Endothelial cell of umbilical vein (primary cell): Measurements from ENCODE around the gene PIGM. TPM values are rescaled to one million over a fixed set of nuclear protein-coding genes. Genes with fewer than 3 reads are reported as not detected.

Experiments used
- BruUV-seq: library from RNA; stranded (reverse); fragments of 400-500 nt; replicated peaks from 2 replicates; lab custom pipeline; 2021; lab: Mats Ljungman, UMichigan
- CTCF ChIA-PET: fragments of 300-600, 350-600 bp; sonication (Branson Sonifier 250); formaldehyde crosslinking; loops from one replicate; lab custom pipeline; 2021; ENCODE audit warnings: antibody characterized with exemption, inconsistent platforms; lab: Charles Lee
- POLR2A ChIA-PET: fragments of 300-600, 350-600 bp; sonication (Branson Sonifier 250); formaldehyde crosslinking; loops from one replicate; lab custom pipeline; 2021; ENCODE audit warnings: antibody characterized with exemption, inconsistent platforms; lab: Charles Lee
- DNase-seq: peaks from one replicate; pipeline ENCODE4 v3.0.0-alpha.2; 2011; ENCODE audit warnings: low read depth, low spot score
- FAIRE-seq: peaks from 2 replicates; lab custom pipeline; 2011; peaks lifted over from hg19 to GRCh38; lab: Jason Lieb, UNC
- H2AFZ ChIP-seq: 2 replicates; pipeline ENCODE4 v1.6.0; 2012; ENCODE audit warnings: low read depth, low read length, control low read depth, inconsistent platforms
- H3K27ac ChIP-seq: 2 replicates; pipeline ENCODE4 v1.5.1; 2011; ENCODE audit warnings: low read depth, mild to moderate bottlenecking, control low read depth, low read length, moderate library complexity; ENCODE audit not compliant: insufficient read depth
- H3K27me3 ChIP-seq, 2 experiments: 2 replicates each; pipeline versions ENCODE4 v1.6.0 to v1.6.1; 2011; ENCODE audit warnings: low read length in 2 of 2, mixed read lengths in 1 of 2; ENCODE audit not compliant: control insufficient read depth in 2 of 2, insufficient read depth in 2 of 2
- H3K36me3 ChIP-seq, 2 experiments: 2 replicates in 1 of 2; 3 replicates in 1 of 2; pipeline ENCODE4 v1.5.1; 2011; ENCODE audit warnings: low read length in 2 of 2, mild to moderate bottlenecking in 1 of 2, moderate library complexity in 1 of 2; ENCODE audit not compliant: control insufficient read depth in 2 of 2, insufficient read depth in 2 of 2; ENCODE audit errors: extremely low read depth in 1 of 2
- H3K4me1 ChIP-seq: 3 replicates; pipeline ENCODE4 v1.5.1; 2011; ENCODE audit warnings: mild to moderate bottlenecking, low read length; ENCODE audit not compliant: control insufficient read depth, insufficient read depth; ENCODE audit errors: extremely low read depth
- H3K4me2 ChIP-seq: 2 replicates; pipeline ENCODE4 v1.6.1; 2011; ENCODE audit warnings: low read length, control low read depth, mixed read lengths; ENCODE audit not compliant: insufficient read depth
- H3K4me3 ChIP-seq, 3 experiments: fragments of 200-600 bp in 1 of 3; sonication (generic), shearing (Covaris generic) in 1 of 3; replicated peaks in 1 of 3; 2 replicates each; pipeline ENCODE4 v1.5.1; 2011 to 2016; ENCODE audit warnings: control low read depth in 3 of 3, low read length in 3 of 3, mild to moderate bottlenecking in 2 of 3, inconsistent platforms in 1 of 3, low read depth in 1 of 3, moderate library complexity in 1 of 3; ENCODE audit not compliant: insufficient read depth in 1 of 3
- H3K79me2 ChIP-seq: 2 replicates; pipeline ENCODE4 v1.6.0; 2012; ENCODE audit warnings: low read length, inconsistent platforms; ENCODE audit not compliant: control insufficient read depth, insufficient read depth
- H3K9ac ChIP-seq: replicated peaks from 2 replicates; pipeline ENCODE3; 2011; ENCODE audit warnings: low read length, control low read depth; ENCODE audit not compliant: insufficient read depth; ENCODE audit errors: extremely low read depth
- H3K9me1 ChIP-seq: replicated peaks from 3 replicates; pipeline ENCODE4 v1.6.0; 2011; ENCODE audit warnings: mild to moderate bottlenecking, low read length; ENCODE audit not compliant: control insufficient read depth, insufficient read depth; ENCODE audit errors: extremely low read depth
- H3K9me3 ChIP-seq: replicated peaks from 2 replicates; pipeline ENCODE4 v1.5.1; 2012; ENCODE audit warnings: low read length, inconsistent platforms; ENCODE audit not compliant: control insufficient read depth, insufficient read depth
- H4K20me1 ChIP-seq: replicated peaks from 2 replicates; pipeline ENCODE3; 2011; ENCODE audit warnings: mild to moderate bottlenecking, low read length; ENCODE audit not compliant: control insufficient read depth, insufficient read depth; ENCODE audit errors: extremely low read depth
- CTCF ChIP-seq, 2 donors: IDR thresholded peaks; 1 replicate in 1 of 2; 2 replicates in 1 of 2; pipeline ENCODE4 v1.5.1; 2011; ENCODE audit warnings: low read length in 2 of 2, mild to moderate bottlenecking in 2 of 2, moderate library complexity in 2 of 2, control low read depth in 1 of 2, inconsistent platforms in 1 of 2, low read depth in 1 of 2; ENCODE audit not compliant: insufficient read depth in 1 of 2; ENCODE audit errors: extremely low read depth in 1 of 2
- EZH2 ChIP-seq: IDR thresholded peaks from 2 replicates; pipeline ENCODE4 v1.6.1; 2012; ENCODE audit warnings: borderline replicate concordance, low read depth, mild to moderate bottlenecking, moderate library complexity, low read length, inconsistent platforms; ENCODE audit not compliant: severe bottlenecking
- FOS ChIP-seq: IDR thresholded peaks from 2 replicates; pipeline ENCODE4 v1.6.1; 2011; ENCODE audit warnings: mild to moderate bottlenecking, low read length, moderate library complexity, borderline replicate concordance; ENCODE audit not compliant: insufficient read depth
- GATA2 ChIP-seq: IDR thresholded peaks from 2 replicates; pipeline ENCODE4 v1.7.0; 2011; ENCODE audit warnings: low read depth, mild to moderate bottlenecking, moderate library complexity, mixed read lengths, low read length; ENCODE audit not compliant: insufficient read length, insufficient read depth
- JUN ChIP-seq: IDR thresholded peaks from 2 replicates; pipeline ENCODE4 v1.6.1; 2011; ENCODE audit warnings: borderline replicate concordance, low read depth; ENCODE audit not compliant: insufficient read length, insufficient read depth
- MAX ChIP-seq: IDR thresholded peaks from 2 replicates; pipeline ENCODE4 v1.6.1; 2011; ENCODE audit not compliant: insufficient read depth, insufficient read length
- MYC ChIP-seq: IDR thresholded peaks from one replicate; pipeline ENCODE4 v1.6.1; 2011; ENCODE audit warnings: mild to moderate bottlenecking, low read depth, low read length
- POLR2A ChIP-seq: IDR thresholded peaks from 2 replicates; pipeline ENCODE4 v1.6.1; 2012; ENCODE audit warnings: low read depth, mild to moderate bottlenecking, control low read depth, low read length
- POLR2AphosphoS5 ChIP-seq: IDR thresholded peaks from 2 replicates; pipeline ENCODE4 v1.6.1; 2012; ENCODE audit warnings: low read depth, mild to moderate bottlenecking, control low read depth, low read length, moderate library complexity; ENCODE audit not compliant: insufficient read depth
- dilution Hi-C: fragments of 300-500 bp; cut with MboI; formaldehyde crosslinking; loops from one replicate; pipeline ENCODE4 v1.15.0; 2019; ENCODE audit warnings: low sequenced_read_pairs; ENCODE audit not compliant: extremely low pct_ligation_motif_present
- intact Hi-C: fragments of 100-400 bp; cut with micrococcal nuclease; formaldehyde crosslinking; loops from one replicate; pipeline ENCODE4 v1.10.0; 2022
- polyA plus RNA-seq, 4 experiments: library from polyadenylated mRNA; depleted of rRNA in 3 of 4; stranded (reverse) in 3 of 4; unstranded in 1 of 4; fragments of >200 nt; gene quantifications; 2 replicates each; pipeline versions ENCODE4 v1.2.1 to v1.2.3, GENCODE V29; 2011 to 2012; ENCODE audit warnings: missing spikeins in 1 of 4
- total RNA-seq: library from RNA; stranded (reverse); gene quantifications from 2 replicates; pipeline ENCODE4 v1.2.3, GENCODE V29; 2021

PIGM gene
- total and polyA plus RNA-seq, 2 donors (not counting 3 experiments of a cell fraction or from before 2014, with no cell fraction given) = 3.4 to 5.4 TPM

- TF ChIP-seq JUN = no peak
- no peak for TF ChIP-seq FOS
- no peak for TF ChIP-seq POLR2AphosphoS5
- no peak for TF ChIP-seq MAX
- no peak for TF ChIP-seq MYC
- TF ChIP-seq EZH2 = no peak
- TF ChIP-seq GATA2 = no peak
- TF ChIP-seq CTCF (IDR thresholded peaks at IDR 0.05; ENCODE audit: extremely low read depth in 1 of 2, insufficient read depth in 1 of 2, low read depth in 1 of 2, low read length in 2 of 2) = no peak
- no peak for TF ChIP-seq POLR2A
- no peaks in the 10 kb centered on the region for H3K9me3 ChIP-seq
- H3K4me3 ChIP-seq = peak overlapping the region; percentile 43 to 99 (median 78)
- H3K79me2 ChIP-seq = no peaks in the 10 kb centered on the region
- H3K36me3 ChIP-seq = no peaks in the 10 kb centered on the region
- BruUV-seq = TSS peak; percentile 56
- peaks cover 8 to 11% of the 10 kb centered on the region in 2 experiments for H3K27me3 ChIP-seq
- intact Hi-C loops = loop anchor here (10.0 kb wide), 1 partner anchor 1037 kb away; no protein-coding TSS in a partner anchor
- H3K4me2 ChIP-seq = peak overlapping the region; percentile 90
- no peaks in the 10 kb centered on the region for H4K20me1 ChIP-seq
- peak overlapping the region; percentile 90 for H2AFZ ChIP-seq
- no peak overlapping the region for H3K27ac ChIP-seq
- H3K4me1 ChIP-seq = peaks cover 11% of the 10 kb centered on the region
- peak overlapping the region; percentile 44 for H3K9ac ChIP-seq
- no peak for FAIRE-seq
- ChIA-PET POLR2A (no interaction called here), CTCF (interaction anchor here (0.6 to 3.5 kb wide), 11 partner anchors 14 to 900 kb away, joined by 3 to 34 read pairs (median 3); partner anchors contain the start of gene DUSP23)
- no peaks in the 10 kb centered on the region for H3K9me1 ChIP-seq
- dilution Hi-C loops = no loop called here
- peak; percentile 13 for DNase-seq
These were observed 503 bp upstream of the PIGM start for GRCh38 chr1:160032165-160032820.
